Measurements from ENCODE around the gene KCNK2.

DNA sequence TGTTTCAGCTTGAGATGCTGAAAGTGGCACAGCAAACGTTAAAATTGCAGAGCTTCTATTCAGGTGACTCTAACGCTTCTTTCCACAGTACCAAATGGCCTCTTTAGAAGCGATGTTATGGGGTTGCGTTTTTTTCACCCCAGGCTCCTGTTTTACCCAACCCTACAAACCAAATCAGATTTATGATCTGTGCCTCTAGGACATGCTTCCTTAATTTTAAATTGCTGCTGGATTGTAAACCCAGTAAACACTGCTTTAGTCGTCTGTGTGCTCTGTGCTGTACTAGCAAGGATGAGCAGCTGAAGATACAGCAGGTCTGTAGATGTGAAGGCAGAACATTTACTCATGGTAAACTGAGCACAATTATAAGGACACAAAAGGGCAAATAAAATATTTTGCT, 13.0 kb downstream of the KCNK2 start:
- TF ChIP-seq, protein P1, sequence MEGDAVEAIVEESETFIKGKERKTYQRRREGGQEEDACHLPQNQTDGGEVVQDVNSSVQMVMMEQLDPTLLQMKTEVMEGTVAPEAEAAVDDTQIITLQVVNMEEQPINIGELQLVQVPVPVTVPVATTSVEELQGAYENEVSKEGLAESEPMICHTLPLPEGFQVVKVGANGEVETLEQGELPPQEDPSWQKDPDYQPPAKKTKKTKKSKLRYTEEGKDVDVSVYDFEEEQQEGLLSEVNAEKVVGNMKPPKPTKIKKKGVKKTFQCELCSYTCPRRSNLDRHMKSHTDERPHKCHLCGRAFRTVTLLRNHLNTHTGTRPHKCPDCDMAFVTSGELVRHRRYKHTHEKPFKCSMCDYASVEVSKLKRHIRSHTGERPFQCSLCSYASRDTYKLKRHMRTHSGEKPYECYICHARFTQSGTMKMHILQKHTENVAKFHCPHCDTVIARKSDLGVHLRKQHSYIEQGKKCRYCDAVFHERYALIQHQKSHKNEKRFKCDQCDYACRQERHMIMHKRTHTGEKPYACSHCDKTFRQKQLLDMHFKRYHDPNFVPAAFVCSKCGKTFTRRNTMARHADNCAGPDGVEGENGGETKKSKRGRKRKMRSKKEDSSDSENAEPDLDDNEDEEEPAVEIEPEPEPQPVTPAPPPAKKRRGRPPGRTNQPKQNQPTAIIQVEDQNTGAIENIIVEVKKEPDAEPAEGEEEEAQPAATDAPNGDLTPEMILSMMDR (conservative IDR thresholded peaks at IDR 0.05) = no peak
- no peak for TF ChIP-seq ZFX (IDR thresholded peaks at IDR 0.05)

Measured in C4-2B (cell line).